SK-N-SH treated with all-trans-retinoic acid at 6 μM for 48 hours (cell line): ENCODE measurements around the gene MXRA8.

Source experiments
- ARNTL ChIP-seq: fragments of 450-650 bp; formaldehyde crosslinking; IDR thresholded peaks from 2 replicates; pipeline ENCODE4 v1.5.0; 2020; ENCODE audit warnings: low read depth, mild to moderate bottlenecking, moderate library complexity, borderline replicate concordance
- CREB5 ChIP-seq: fragments of 250-450 bp; sonication (Bioruptor Pico); IDR thresholded peaks from 2 replicates; pipeline ENCODE4 v1.5.1; 2020; ENCODE audit warnings: low read depth, mild to moderate bottlenecking, moderate library complexity
- ESRRG ChIP-seq: fragments of 250-450 bp; sonication (Bioruptor Pico); IDR thresholded peaks from 2 replicates; pipeline ENCODE4 v1.6.1; 2021; ENCODE audit warnings: mild to moderate bottlenecking
- GLIS3 ChIP-seq: fragments of 250-450 bp; sonication (Bioruptor Pico); IDR thresholded peaks from 2 replicates; pipeline ENCODE4 v1.5.0; 2020; ENCODE audit warnings: mild to moderate bottlenecking, moderate library complexity
- POU6F1 ChIP-seq: fragments of 250-450 bp; sonication (Bioruptor Pico); IDR thresholded peaks from 2 replicates; pipeline ENCODE4 v1.8.0; 2021; ENCODE audit warnings: low read depth, mild to moderate bottlenecking, moderate library complexity, borderline replicate concordance
- PPARA ChIP-seq: fragments of 250-450 bp; sonication (Bioruptor Pico); IDR thresholded peaks from 2 replicates; pipeline ENCODE4 v1.5.0; 2020; ENCODE audit warnings: mild to moderate bottlenecking, borderline replicate concordance
- RARB ChIP-seq: fragments of 250-450 bp; sonication (Bioruptor Pico); IDR thresholded peaks from 2 replicates; pipeline ENCODE4 v1.8.0; 2021; ENCODE audit warnings: mild to moderate bottlenecking, moderate library complexity
- ZC3H10 ChIP-seq: fragments of 250-450 bp; sonication (Bioruptor Pico); IDR thresholded peaks from 2 replicates; pipeline ENCODE4 v1.5.1; 2021; ENCODE audit warnings: mild to moderate bottlenecking, moderate library complexity
- ZNF8 ChIP-seq: fragments of 450-650 bp; formaldehyde crosslinking; IDR thresholded peaks from 2 replicates; pipeline ENCODE4 v1.5.0; 2020; ENCODE audit warnings: mild to moderate bottlenecking, moderate library complexity

GRCh38 chr1:1391225-1391624, 32.9 kb upstream of the MXRA8 start:
- TF ChIP-seq ZNF8 (CRISPR knock-in tag) (no peak), PPARA (no peak), ZC3H10 (CRISPR knock-in tag) (no peak), ESRRG (CRISPR knock-in tag) (no peak), GLIS3 (CRISPR knock-in tag) (no peak), ARNTL (CRISPR knock-in tag) (no peak), RARB (no peak), POU6F1 (CRISPR knock-in tag) (no peak), CREB5 (no peak)
